ENCODE data around the gene RRAGC. TPM values are rescaled to one million over a fixed set of nuclear protein-coding genes. Genes with fewer than 3 reads are reported as not detected.
A peak's percentile ranks its signal among the peaks of the same experiment; 100 is the strongest.

Gene RRAGC
- total and polyA plus RNA-seq, 10 of the 15 experiments (the other 5 are each of a cell fraction or from before 2014, with no cell fraction given), result 5.5 to 22.1 (median 15.0) TPM

- in situ Hi-C loops (cut with MboI), result no loop called here
- TF ChIP-seq MTA3 (IDR thresholded peaks at IDR 0.05; ENCODE audit: borderline replicate concordance, low read length) (no peak), RAD51 (IDR thresholded peaks at IDR 0.05) (no peak), IKZF2 (IDR thresholded peaks at IDR 0.05) (no peak), FOXK2 (IDR thresholded peaks at IDR 0.05) (no peak), SMAD1 (IDR thresholded peaks at IDR 0.05; ENCODE audit: low read depth, partially characterized antibody) (no peak), RCOR1 (conservative IDR thresholded peaks at IDR 0.05; ENCODE audit: low read depth, low read length) (no peak), MTA2 (IDR thresholded peaks at IDR 0.05; ENCODE audit: low read depth) (no peak), NR2C1 (IDR thresholded peaks at IDR 0.05) (no peak), SRF (IDR thresholded peaks at IDR 0.05; ENCODE audit: low read depth in 2 of 2, low read length in 2 of 2) (no peak), HDAC6 (IDR thresholded peaks at IDR 0.05; ENCODE audit: unreplicated experiment) (no peak), TCF3 (IDR thresholded peaks at IDR 0.05; ENCODE audit: borderline replicate concordance, insufficient read depth, low read depth, low read length) (peak; percentile 72; the same call in 1 of the 2 replicates), NFYA (IDR thresholded peaks at IDR 0.05; ENCODE audit: borderline replicate concordance, low read depth, low read length) (no peak), CHD1 (IDR thresholded peaks at IDR 0.05; ENCODE audit: low read depth, low read length) (no peak), RB1 (IDR thresholded peaks at IDR 0.05; ENCODE audit: borderline replicate concordance) (no peak), SIX5 (IDR thresholded peaks at IDR 0.05; ENCODE audit: low read depth, low read length, severe bottlenecking) (no peak), NFIC (IDR thresholded peaks at IDR 0.05; ENCODE audit: low read depth, low read length) (no peak)
- TF ChIP-seq, protein P1, sequence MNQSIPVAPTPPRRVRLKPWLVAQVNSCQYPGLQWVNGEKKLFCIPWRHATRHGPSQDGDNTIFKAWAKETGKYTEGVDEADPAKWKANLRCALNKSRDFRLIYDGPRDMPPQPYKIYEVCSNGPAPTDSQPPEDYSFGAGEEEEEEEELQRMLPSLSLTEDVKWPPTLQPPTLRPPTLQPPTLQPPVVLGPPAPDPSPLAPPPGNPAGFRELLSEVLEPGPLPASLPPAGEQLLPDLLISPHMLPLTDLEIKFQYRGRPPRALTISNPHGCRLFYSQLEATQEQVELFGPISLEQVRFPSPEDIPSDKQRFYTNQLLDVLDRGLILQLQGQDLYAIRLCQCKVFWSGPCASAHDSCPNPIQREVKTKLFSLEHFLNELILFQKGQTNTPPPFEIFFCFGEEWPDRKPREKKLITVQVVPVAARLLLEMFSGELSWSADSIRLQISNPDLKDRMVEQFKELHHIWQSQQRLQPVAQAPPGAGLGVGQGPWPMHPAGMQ (IDR thresholded peaks at IDR 0.05; ENCODE audit: borderline replicate concordance), result no peak
- TF ChIP-seq, protein P2, sequence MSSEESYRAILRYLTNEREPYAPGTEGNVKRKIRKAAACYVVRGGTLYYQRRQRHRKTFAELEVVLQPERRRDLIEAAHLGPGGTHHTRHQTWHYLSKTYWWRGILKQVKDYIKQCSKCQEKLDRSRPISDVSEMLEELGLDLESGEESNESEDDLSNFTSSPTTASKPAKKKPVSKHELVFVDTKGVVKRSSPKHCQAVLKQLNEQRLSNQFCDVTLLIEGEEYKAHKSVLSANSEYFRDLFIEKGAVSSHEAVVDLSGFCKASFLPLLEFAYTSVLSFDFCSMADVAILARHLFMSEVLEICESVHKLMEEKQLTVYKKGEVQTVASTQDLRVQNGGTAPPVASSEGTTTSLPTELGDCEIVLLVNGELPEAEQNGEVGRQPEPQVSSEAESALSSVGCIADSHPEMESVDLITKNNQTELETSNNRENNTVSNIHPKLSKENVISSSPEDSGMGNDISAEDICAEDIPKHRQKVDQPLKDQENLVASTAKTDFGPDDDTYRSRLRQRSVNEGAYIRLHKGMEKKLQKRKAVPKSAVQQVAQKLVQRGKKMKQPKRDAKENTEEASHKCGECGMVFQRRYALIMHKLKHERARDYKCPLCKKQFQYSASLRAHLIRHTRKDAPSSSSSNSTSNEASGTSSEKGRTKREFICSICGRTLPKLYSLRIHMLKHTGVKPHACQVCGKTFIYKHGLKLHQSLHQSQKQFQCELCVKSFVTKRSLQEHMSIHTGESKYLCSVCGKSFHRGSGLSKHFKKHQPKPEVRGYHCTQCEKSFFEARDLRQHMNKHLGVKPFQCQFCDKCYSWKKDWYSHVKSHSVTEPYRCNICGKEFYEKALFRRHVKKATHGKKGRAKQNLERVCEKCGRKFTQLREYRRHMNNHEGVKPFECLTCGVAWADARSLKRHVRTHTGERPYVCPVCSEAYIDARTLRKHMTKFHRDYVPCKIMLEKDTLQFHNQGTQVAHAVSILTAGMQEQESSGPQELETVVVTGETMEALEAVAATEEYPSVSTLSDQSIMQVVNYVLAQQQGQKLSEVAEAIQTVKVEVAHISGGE (CRISPR knock-in tag; IDR thresholded peaks at IDR 0.05), result no peak
- TF ChIP-seq, protein P3, sequence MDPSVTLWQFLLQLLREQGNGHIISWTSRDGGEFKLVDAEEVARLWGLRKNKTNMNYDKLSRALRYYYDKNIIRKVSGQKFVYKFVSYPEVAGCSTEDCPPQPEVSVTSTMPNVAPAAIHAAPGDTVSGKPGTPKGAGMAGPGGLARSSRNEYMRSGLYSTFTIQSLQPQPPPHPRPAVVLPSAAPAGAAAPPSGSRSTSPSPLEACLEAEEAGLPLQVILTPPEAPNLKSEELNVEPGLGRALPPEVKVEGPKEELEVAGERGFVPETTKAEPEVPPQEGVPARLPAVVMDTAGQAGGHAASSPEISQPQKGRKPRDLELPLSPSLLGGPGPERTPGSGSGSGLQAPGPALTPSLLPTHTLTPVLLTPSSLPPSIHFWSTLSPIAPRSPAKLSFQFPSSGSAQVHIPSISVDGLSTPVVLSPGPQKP (IDR thresholded peaks at IDR 0.05; ENCODE audit: low read depth, low read length), result no peak
Measured at GRCh38 chr1:38872401-38873026, 12.9 kb upstream of the RRAGC start.

More at GRCh38 chr1:38872401-38873026, 12.9 kb upstream of the RRAGC start:
- POLR2A ChIA-PET, result interaction anchor here (0.9 to 3.7 kb wide), 3 partner anchors 12 to 154 kb away, joined by 3 to 14 read pairs (median 10); partner anchors contain the start of gene NDUFS5
- peak; percentile 59 for FAIRE-seq
- ATAC-seq, result peak; percentile 64
- WGBS (ENCODE audit: insufficient coverage, insufficient replicate concordance, low lambda C conversion rate, missing lambda C conversion rate), result 1% methylated on average over 23 of the region's 25 CpGs
- intact Hi-C loops (cut with micrococcal nuclease; ENCODE audit: unreplicated experiment), result loop anchor here (2.0 to 5.0 kb wide), 2 partner anchors 14 to 120 kb away; partner anchors contain the start of genes AKIRIN1 and RRAGC
- RAD21 ChIA-PET (ENCODE audit: unreplicated experiment), result interaction anchor here (1.2 to 2.3 kb wide), 5 partner anchors 13 to 220 kb away, joined by 3 to 5 read pairs (median 4); partner anchors contain the start of genes NDUFS5 and RRAGC
- Histone ChIP-seq H3K27me3 (replicated peaks in 1 of 2; ENCODE audit: control insufficient read depth in 2 of 2, insufficient read depth in 2 of 2, low read length in 1 of 2) (no peaks in the 10 kb centered on the region), H3K4me1 (ENCODE audit: control insufficient read depth, insufficient read depth, low read length) (peaks cover 20% of the 10 kb centered on the region), H3K9me3 (replicated peaks; ENCODE audit: control insufficient read depth, insufficient read depth, low read length) (no peaks in the 10 kb centered on the region), H3K79me2 (ENCODE audit: control insufficient read depth, insufficient read depth, low read length) (peaks cover 25% of the 10 kb centered on the region), H3K4me2 (ENCODE audit: control insufficient read depth, insufficient read depth) (peak overlapping the region; percentile 91), H2AFZ (ENCODE audit: control insufficient read depth, low read depth, low read length) (peak overlapping the region; percentile 81), H3K9ac (ENCODE audit: control insufficient read depth, insufficient read depth, low read length) (peak overlapping the region; percentile 82), H4K20me1 (ENCODE audit: control insufficient read depth, insufficient read depth) (no peaks in the 10 kb centered on the region), H3K36me3 (ENCODE audit: control insufficient read depth in 2 of 2, insufficient read depth in 2 of 2, low read length in 1 of 2) (no peaks in the 10 kb centered on the region), H3K4me3 (peak overlapping the region; percentile 82), H3K27ac (ENCODE audit: control insufficient read depth, insufficient read depth) (peak overlapping the region; percentile 78)
- no peak for DNase-seq (ENCODE audit: low read depth, low spot score)
- CTCF ChIA-PET, result interaction anchor here (0.6 to 1.4 kb wide), 5 partner anchors 10 to 220 kb away, joined by 3 to 5 read pairs (median 3); no protein-coding TSS in a partner anchor
- BruUV-seq (replicated peaks), result no TSS peak
- SMC1A ChIA-PET (ENCODE audit: uncharacterized antibody, unreplicated experiment), result interaction anchor here (0.9 to 2.6 kb wide), 7 partner anchors 8 to 220 kb away, joined by 3 to 11 read pairs (median 5); partner anchors contain the start of genes GJA9 and NDUFS5
